ENCODE results near the gene RNASE11. TPM values are rescaled to one million over a fixed set of nuclear protein-coding genes. Genes with fewer than 3 reads are reported as not detected.
"Not testable (repeated sequence)": the region's sequence is repeated elsewhere in the genome, so short reads cannot be mapped to it uniquely, and the experiment has no call there.

RNASE11 gene
- total RNA-seq, 1 donor from 2014 or later, result not detected

DNA sequence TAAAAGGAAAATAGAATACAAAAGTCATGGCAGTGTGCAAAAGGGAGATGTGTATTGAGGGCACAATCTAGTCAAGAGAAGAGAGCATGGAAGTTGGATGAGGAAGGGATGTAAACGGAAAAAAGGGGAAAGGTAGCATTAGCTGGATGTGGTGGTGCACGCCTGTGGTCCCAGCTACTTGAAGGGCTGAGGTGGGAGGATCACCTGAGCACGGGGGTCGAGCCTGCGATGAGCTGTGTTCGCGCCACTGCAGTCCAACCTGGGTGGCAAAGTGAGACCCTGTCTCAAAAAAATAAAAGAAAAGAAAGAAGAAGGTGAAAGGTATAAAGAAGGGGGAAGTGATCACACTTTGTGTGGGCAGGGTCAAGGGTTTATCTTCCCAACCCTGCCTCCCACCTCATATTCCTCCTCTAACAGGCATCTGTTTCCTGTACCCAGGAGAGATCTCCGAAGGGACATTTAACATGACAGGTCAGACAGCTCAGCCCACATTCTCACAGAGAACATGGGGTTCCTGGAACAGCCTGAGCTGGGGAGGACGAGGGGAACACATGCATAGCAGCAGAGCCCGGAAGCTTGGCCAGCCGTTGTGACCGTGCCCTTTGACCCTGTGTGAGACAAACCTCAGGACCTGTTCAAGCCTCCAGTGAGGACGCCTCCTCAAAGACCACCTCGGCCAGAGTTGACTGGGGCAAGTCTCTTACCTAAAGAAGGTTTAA, 8.9 kb downstream of the RNASE11 start:
- H3K27ac Mint-ChIP-seq (ENCODE audit: unreplicated experiment), result no peak overlapping the region
- peaks cover 15% of the 10 kb centered on the region for H3K27me3 Mint-ChIP-seq (ENCODE audit: unreplicated experiment)
- DNase-seq (ENCODE audit: extremely low spot score, unreplicated experiment), result peak; percentile 76
- no peaks in the 10 kb centered on the region for H3K9me3 Mint-ChIP-seq (ENCODE audit: unreplicated experiment)
- H3K4me1 Mint-ChIP-seq (ENCODE audit: unreplicated experiment), result no peaks in the 10 kb centered on the region
- TF ChIP-seq, protein P1, sequence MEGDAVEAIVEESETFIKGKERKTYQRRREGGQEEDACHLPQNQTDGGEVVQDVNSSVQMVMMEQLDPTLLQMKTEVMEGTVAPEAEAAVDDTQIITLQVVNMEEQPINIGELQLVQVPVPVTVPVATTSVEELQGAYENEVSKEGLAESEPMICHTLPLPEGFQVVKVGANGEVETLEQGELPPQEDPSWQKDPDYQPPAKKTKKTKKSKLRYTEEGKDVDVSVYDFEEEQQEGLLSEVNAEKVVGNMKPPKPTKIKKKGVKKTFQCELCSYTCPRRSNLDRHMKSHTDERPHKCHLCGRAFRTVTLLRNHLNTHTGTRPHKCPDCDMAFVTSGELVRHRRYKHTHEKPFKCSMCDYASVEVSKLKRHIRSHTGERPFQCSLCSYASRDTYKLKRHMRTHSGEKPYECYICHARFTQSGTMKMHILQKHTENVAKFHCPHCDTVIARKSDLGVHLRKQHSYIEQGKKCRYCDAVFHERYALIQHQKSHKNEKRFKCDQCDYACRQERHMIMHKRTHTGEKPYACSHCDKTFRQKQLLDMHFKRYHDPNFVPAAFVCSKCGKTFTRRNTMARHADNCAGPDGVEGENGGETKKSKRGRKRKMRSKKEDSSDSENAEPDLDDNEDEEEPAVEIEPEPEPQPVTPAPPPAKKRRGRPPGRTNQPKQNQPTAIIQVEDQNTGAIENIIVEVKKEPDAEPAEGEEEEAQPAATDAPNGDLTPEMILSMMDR (IDR thresholded peaks at IDR 0.05), result no peak
- no peak overlapping the region for H3K4me3 Mint-ChIP-seq (ENCODE audit: unreplicated experiment)
- H3K36me3 Mint-ChIP-seq (ENCODE audit: unreplicated experiment), result no peaks in the 10 kb centered on the region

DNA sequence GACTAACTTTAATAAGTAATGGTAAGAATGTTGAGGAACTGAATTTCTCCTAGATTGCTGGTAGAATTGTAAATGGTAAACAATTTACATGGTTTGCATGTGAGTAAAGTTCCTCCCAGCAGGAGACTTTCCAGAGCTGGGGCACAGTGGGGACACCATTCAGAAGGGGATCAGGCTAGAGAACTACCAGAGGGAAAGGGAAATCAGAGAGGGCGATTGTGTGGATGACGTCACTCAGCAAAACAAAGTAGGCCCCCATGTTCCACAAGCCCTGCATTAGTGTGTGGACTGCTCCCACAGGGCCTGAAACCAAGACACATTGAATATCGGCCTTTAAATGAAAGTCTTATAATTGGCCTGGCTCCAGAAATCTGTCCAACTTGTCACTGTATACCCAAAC, 9.5 kb downstream of the RNASE11 start:
- TF ChIP-seq, protein P1 (IDR thresholded peaks at IDR 0.05), result no peak
- DNase-seq (ENCODE audit: extremely low spot score, unreplicated experiment), result no peak
- no peak overlapping the region for H3K4me3 Mint-ChIP-seq (ENCODE audit: unreplicated experiment)
- H3K9me3 Mint-ChIP-seq (ENCODE audit: unreplicated experiment), result no peaks in the 10 kb centered on the region
- peaks cover 11% of the 10 kb centered on the region for H3K27me3 Mint-ChIP-seq (ENCODE audit: unreplicated experiment)
- no peaks in the 10 kb centered on the region for H3K36me3 Mint-ChIP-seq (ENCODE audit: unreplicated experiment)
- no peak overlapping the region for H3K27ac Mint-ChIP-seq (ENCODE audit: unreplicated experiment)
- H3K4me1 Mint-ChIP-seq (ENCODE audit: unreplicated experiment), result no peaks in the 10 kb centered on the region

GRCh38 chr14:20572382-20572990, 15.3 kb downstream of the RNASE11 start:
- not testable (repeated sequence) for H3K9me3 Mint-ChIP-seq (ENCODE audit: unreplicated experiment); H3K4me3 Mint-ChIP-seq (ENCODE audit: unreplicated experiment); H3K4me1 Mint-ChIP-seq (ENCODE audit: unreplicated experiment); H3K27me3 Mint-ChIP-seq (ENCODE audit: unreplicated experiment); H3K27ac Mint-ChIP-seq (ENCODE audit: unreplicated experiment); H3K36me3 Mint-ChIP-seq (ENCODE audit: unreplicated experiment); DNase-seq (ENCODE audit: extremely low spot score, unreplicated experiment)

- not testable (repeated sequence) for H3K36me3 Mint-ChIP-seq (ENCODE audit: unreplicated experiment); H3K27ac Mint-ChIP-seq (ENCODE audit: unreplicated experiment); H3K4me3 Mint-ChIP-seq (ENCODE audit: unreplicated experiment); H3K27me3 Mint-ChIP-seq (ENCODE audit: unreplicated experiment); H3K9me3 Mint-ChIP-seq (ENCODE audit: unreplicated experiment); DNase-seq (ENCODE audit: extremely low spot score, unreplicated experiment); H3K4me1 Mint-ChIP-seq (ENCODE audit: unreplicated experiment)
These were observed 17.1 kb downstream of the RNASE11 start for GRCh38 chr14:20570720-20571119.

DNA sequence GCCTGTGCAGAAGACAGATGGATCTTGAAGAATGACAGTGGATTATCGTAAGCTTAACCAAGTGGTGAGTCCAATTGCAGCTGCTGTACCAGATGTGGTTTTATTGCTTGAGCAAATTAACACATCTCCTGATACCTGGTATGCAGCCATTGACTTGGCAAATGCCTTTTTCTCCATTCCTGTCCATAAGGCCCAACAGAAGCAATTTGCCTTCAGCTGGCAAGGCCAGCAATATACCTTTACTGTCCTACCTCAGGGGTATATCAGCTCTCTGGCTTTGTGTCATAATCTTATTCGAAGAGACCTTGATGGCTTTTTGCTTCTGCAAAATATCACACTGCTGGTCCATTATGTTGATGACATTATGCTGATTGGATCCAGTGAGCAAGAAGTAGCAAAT, 17.9 kb downstream of the RNASE11 start:
- H3K36me3 Mint-ChIP-seq (ENCODE audit: unreplicated experiment); DNase-seq (ENCODE audit: extremely low spot score, unreplicated experiment); H3K27ac Mint-ChIP-seq (ENCODE audit: unreplicated experiment); H3K4me3 Mint-ChIP-seq (ENCODE audit: unreplicated experiment); H3K4me1 Mint-ChIP-seq (ENCODE audit: unreplicated experiment); H3K27me3 Mint-ChIP-seq (ENCODE audit: unreplicated experiment); H3K9me3 Mint-ChIP-seq (ENCODE audit: unreplicated experiment): not testable (repeated sequence)

DNA sequence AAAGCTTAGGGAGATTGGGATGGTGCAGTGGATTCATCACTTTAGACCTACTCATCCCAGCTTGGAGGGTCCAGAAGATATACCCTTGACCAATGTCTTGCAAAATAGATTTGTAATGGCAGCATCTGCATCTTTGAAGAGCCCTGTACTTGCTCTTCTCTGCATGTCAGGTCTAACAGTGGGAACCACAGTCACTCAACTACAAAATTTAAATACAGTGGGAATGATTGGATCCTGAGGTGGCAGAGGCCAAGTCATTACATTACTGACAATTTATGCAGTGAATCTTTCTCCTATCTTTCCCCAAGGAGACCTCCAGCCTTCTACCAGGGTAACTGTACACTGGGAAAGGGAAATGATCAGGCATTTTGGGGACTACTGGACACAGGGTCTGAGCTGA, 18.7 kb downstream of the RNASE11 start:
- H3K4me1 Mint-ChIP-seq (ENCODE audit: unreplicated experiment), result no peaks in the 10 kb centered on the region
- no peak overlapping the region for H3K27ac Mint-ChIP-seq (ENCODE audit: unreplicated experiment)
- no peaks in the 10 kb centered on the region for H3K36me3 Mint-ChIP-seq (ENCODE audit: unreplicated experiment)
- H3K9me3 Mint-ChIP-seq (ENCODE audit: unreplicated experiment), result peaks cover 8% of the 10 kb centered on the region
- no peak overlapping the region for H3K4me3 Mint-ChIP-seq (ENCODE audit: unreplicated experiment)
- no peaks in the 10 kb centered on the region for H3K27me3 Mint-ChIP-seq (ENCODE audit: unreplicated experiment)
- DNase-seq (ENCODE audit: extremely low spot score, unreplicated experiment), result no peak
- TF ChIP-seq, protein P1 (IDR thresholded peaks at IDR 0.05), result no peak
